Measurements from ENCODE around the gene GLI1. TPM values are rescaled to one million over a fixed set of nuclear protein-coding genes. Genes with fewer than 3 reads are reported as not detected.
A peak's percentile ranks its signal among the peaks of the same experiment; 100 is the strongest.

The GLI1 gene
- total RNA-seq, 1 donor from 2014 or later = 0.58 TPM

GRCh38 chr12:57455374-57456144 lies 4.0 kb upstream of the GLI1 start:
- H3K36me3 Mint-ChIP-seq (ENCODE audit: low read depth) = no peaks in the 10 kb centered on the region
- TF ChIP-seq CTCF (conservative IDR thresholded peaks at IDR 0.05) = no peak
- H3K9me3 Mint-ChIP-seq = no peaks in the 10 kb centered on the region
- peaks cover 27% of the 10 kb centered on the region for H3K4me1 Mint-ChIP-seq
- H3K27ac Mint-ChIP-seq (ENCODE audit: unreplicated experiment) = peak overlapping the region; percentile 87
- peaks cover 34% of the 10 kb centered on the region for H3K27me3 Mint-ChIP-seq (ENCODE audit: low read depth)
- H3K4me3 Mint-ChIP-seq = no peak overlapping the region
- DNase-seq (ENCODE audit: low read depth, low spot score) = no peak

- Mint-ChIP-seq H3K4me3 (peak overlapping the region; percentile 77), H3K27ac (ENCODE audit: unreplicated experiment) (no peak overlapping the region), H3K4me1 (peaks cover 32% of the 10 kb centered on the region), H3K36me3 (ENCODE audit: low read depth) (no peaks in the 10 kb centered on the region), H3K9me3 (no peaks in the 10 kb centered on the region), H3K27me3 (ENCODE audit: low read depth) (peaks cover 41% of the 10 kb centered on the region)
- TF ChIP-seq CTCF (conservative IDR thresholded peaks at IDR 0.05) = peak; percentile 64
- DNase-seq (ENCODE audit: low read depth, low spot score) = peak; percentile 39
Observed at GRCh38 chr12:57456145-57456700, 3.4 kb upstream of the GLI1 start.

- no peak for TF ChIP-seq CTCF (conservative IDR thresholded peaks at IDR 0.05)
- Mint-ChIP-seq H3K9me3 (no peaks in the 10 kb centered on the region), H3K27ac (ENCODE audit: unreplicated experiment) (no peak overlapping the region), H3K4me3 (peak overlapping the region; percentile 77), H3K4me1 (peaks cover 37% of the 10 kb centered on the region), H3K27me3 (ENCODE audit: low read depth) (peaks cover 47% of the 10 kb centered on the region), H3K36me3 (ENCODE audit: low read depth) (no peaks in the 10 kb centered on the region)
- no peak for DNase-seq (ENCODE audit: low read depth, low spot score)
Observed at GRCh38 chr12:57456737-57457490, 2.7 kb upstream of the GLI1 start.

GRCh38 chr12:57458665-57459054 lies 925 bp upstream of the GLI1 start:
- H3K27me3 Mint-ChIP-seq (ENCODE audit: low read depth) = peaks cover 58% of the 10 kb centered on the region
- no peak for TF ChIP-seq CTCF (conservative IDR thresholded peaks at IDR 0.05)
- peak overlapping the region; percentile 95 for H3K4me3 Mint-ChIP-seq
- no peak for DNase-seq (ENCODE audit: low read depth, low spot score)
- H3K9me3 Mint-ChIP-seq = no peaks in the 10 kb centered on the region
- peaks cover 41% of the 10 kb centered on the region for H3K4me1 Mint-ChIP-seq
- peak overlapping the region; percentile 94 for H3K27ac Mint-ChIP-seq (ENCODE audit: unreplicated experiment)
- no peaks in the 10 kb centered on the region for H3K36me3 Mint-ChIP-seq (ENCODE audit: low read depth)

- Mint-ChIP-seq H3K9me3 (no peaks in the 10 kb centered on the region), H3K27me3 (ENCODE audit: low read depth) (peaks cover 63% of the 10 kb centered on the region), H3K4me1 (peaks cover 41% of the 10 kb centered on the region), H3K27ac (ENCODE audit: unreplicated experiment) (peak overlapping the region; percentile 94), H3K36me3 (ENCODE audit: low read depth) (no peaks in the 10 kb centered on the region), H3K4me3 (peak overlapping the region; percentile 95)
- TF ChIP-seq CTCF (conservative IDR thresholded peaks at IDR 0.05) = peak; percentile 88
- DNase-seq (ENCODE audit: low read depth, low spot score) = peak; percentile 99
Observed at GRCh38 chr12:57459055-57459749, 383 bp upstream of the GLI1 start.

All from neural crest cell (in vitro differentiated cells).